NK-92 treated with Interleukin-12 subunit alpha and Interleukin-12 subunit beta, amount 100 ng/mL, for 24 hours (cell line): ENCODE data around the gene FGFBP1.
A peak's percentile ranks its signal among the peaks of the same experiment; 100 is the strongest.

ENCODE experiments used
- DNase-seq: peaks from one replicate; lab custom pipeline; 2025; lab: John Stamatoyannopoulos, UW

The FGFBP1 gene

GRCh38 chr4:15938640-15939039 lies at the start of gene FGFBP1:
TSS of gene FGFBP1 (minus strand) at chr4:15938740. CDS start at chr4:15936632, 2,108 bp downstream.
- DNase-seq, result no peak

- no peak for DNase-seq
These were observed 49.7 kb upstream of the FGFBP1 start for GRCh38 chr4:15988222-15988621.

- no peak for DNase-seq
These were observed 48.4 kb upstream of the FGFBP1 start for GRCh38 chr4:15986907-15987306.

GRCh38 chr4:15983610-15984009 lies 45.1 kb upstream of the FGFBP1 start:
- DNase-seq, result no peak

- no peak for DNase-seq
These were observed 44.4 kb upstream of the FGFBP1 start for GRCh38 chr4:15982842-15983524.

GRCh38 chr4:15976456-15977447 lies 38.2 kb upstream of the FGFBP1 start:
- no peak for DNase-seq

- no peak for DNase-seq
These were observed 32.7 kb upstream of the FGFBP1 start for GRCh38 chr4:15971068-15971801.

- DNase-seq, result no peak
These were observed 30.2 kb upstream of the FGFBP1 start for GRCh38 chr4:15968551-15969300.

GRCh38 chr4:15965325-15965724 lies 26.8 kb upstream of the FGFBP1 start:
- DNase-seq, result no peak

GRCh38 chr4:15964159-15964558 lies 25.6 kb upstream of the FGFBP1 start:
- no peak for DNase-seq

- DNase-seq, result peak; percentile 17
These were observed 25.0 kb upstream of the FGFBP1 start for GRCh38 chr4:15963576-15963975.

GRCh38 chr4:15963001-15963451 lies 24.5 kb upstream of the FGFBP1 start, which contains the start of gene FGFBP2:
TSS of gene FGFBP2 (minus strand) at chr4:15963175. CDS start at chr4:15963129, 46 bp downstream.
- peak; percentile 58 for DNase-seq

- peak; percentile 15 for DNase-seq
These were observed 23.4 kb upstream of the FGFBP1 start for GRCh38 chr4:15961781-15962510.

- DNase-seq, result no peak
These were observed 20.0 kb upstream of the FGFBP1 start for GRCh38 chr4:15958562-15958961.

GRCh38 chr4:15956179-15956850 lies 17.8 kb upstream of the FGFBP1 start:
- DNase-seq, result peak; percentile 68

GRCh38 chr4:15955670-15956069 lies 17.1 kb upstream of the FGFBP1 start:
- DNase-seq, result no peak

GRCh38 chr4:15953625-15954024 lies 15.1 kb upstream of the FGFBP1 start:
- no peak for DNase-seq

GRCh38 chr4:15951781-15952180 lies 13.2 kb upstream of the FGFBP1 start:
- DNase-seq, result no peak

- DNase-seq, result no peak
These were observed 10.3 kb upstream of the FGFBP1 start for GRCh38 chr4:15948826-15949225.

- DNase-seq, result no peak
These were observed 9.1 kb upstream of the FGFBP1 start for GRCh38 chr4:15947684-15948083.
